ENCODE data around the gene MEF2C.

The MEF2C gene

GRCh38 chr5:88883059-88883835 is at the start of gene MEF2C:
Gene MEF2C (minus strand): TSS chr5:88883184. CDS start chr5:88823788, 59,396 bp downstream.
- TF ChIP-seq, protein P1, sequence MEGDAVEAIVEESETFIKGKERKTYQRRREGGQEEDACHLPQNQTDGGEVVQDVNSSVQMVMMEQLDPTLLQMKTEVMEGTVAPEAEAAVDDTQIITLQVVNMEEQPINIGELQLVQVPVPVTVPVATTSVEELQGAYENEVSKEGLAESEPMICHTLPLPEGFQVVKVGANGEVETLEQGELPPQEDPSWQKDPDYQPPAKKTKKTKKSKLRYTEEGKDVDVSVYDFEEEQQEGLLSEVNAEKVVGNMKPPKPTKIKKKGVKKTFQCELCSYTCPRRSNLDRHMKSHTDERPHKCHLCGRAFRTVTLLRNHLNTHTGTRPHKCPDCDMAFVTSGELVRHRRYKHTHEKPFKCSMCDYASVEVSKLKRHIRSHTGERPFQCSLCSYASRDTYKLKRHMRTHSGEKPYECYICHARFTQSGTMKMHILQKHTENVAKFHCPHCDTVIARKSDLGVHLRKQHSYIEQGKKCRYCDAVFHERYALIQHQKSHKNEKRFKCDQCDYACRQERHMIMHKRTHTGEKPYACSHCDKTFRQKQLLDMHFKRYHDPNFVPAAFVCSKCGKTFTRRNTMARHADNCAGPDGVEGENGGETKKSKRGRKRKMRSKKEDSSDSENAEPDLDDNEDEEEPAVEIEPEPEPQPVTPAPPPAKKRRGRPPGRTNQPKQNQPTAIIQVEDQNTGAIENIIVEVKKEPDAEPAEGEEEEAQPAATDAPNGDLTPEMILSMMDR (IDR thresholded peaks at IDR 0.05): no peak
- Histone ChIP-seq H3K36me3 (no peaks in the 10 kb centered on the region), H3K4me3 (peak within 1 kb of the TSS; percentile 60 to 73), H3K27ac (peak within 1 kb of the TSS; percentile 93 to 97), H3K27me3 (no peaks in the 10 kb centered on the region), H3K4me1 (peaks cover 0 to 42% (median 5%) of the 10 kb centered on the region in 4 donors), H3K9me3 (no peaks in the 10 kb centered on the region)
- intact Hi-C loops (cut with DNase I; ENCODE audit: low total_unique reads): loop anchor here (2.0 to 10.0 kb wide), 3 partner anchors 56 to 150 kb away; no protein-coding TSS in a partner anchor
- DNase-seq: peak; percentile 77 to 91

GRCh38 chr5:88932541-88932940 is 49.6 kb upstream of the MEF2C start:
- intact Hi-C loops (cut with DNase I; ENCODE audit: low total_unique reads): no loop called here
- DNase-seq: no peak
- TF ChIP-seq, protein P1 (IDR thresholded peaks at IDR 0.05): no peak

DNA sequence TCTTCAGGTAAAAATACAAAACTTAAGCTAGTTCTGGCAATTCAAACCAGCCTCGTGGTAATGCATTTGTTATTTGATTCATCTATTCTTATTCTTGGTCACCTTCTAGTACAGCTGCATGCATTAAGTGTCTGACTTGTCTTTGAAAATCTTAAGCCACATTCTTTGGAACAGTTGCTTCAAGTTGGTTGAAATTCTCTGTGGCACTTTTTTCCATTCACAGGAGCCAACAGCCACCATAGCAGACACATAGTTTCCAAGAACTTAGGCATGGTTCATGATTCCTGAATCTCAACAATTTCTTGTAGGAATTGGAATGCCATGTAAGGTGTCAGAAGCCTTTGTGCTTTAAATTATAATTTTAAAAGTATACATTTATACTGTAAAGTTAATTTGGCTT is 47.4 kb upstream of the MEF2C start:
- intact Hi-C loops (cut with DNase I; ENCODE audit: low total_unique reads): no loop called here
- DNase-seq: no peak
- no peaks in the 10 kb centered on the region for H3K9me3 ChIP-seq
- no peaks in the 10 kb centered on the region for H3K36me3 ChIP-seq
- peaks cover 0 to 6% (median 0%) of the 10 kb centered on the region in 4 donors for H3K4me1 ChIP-seq
- no peaks in the 10 kb centered on the region for H3K27me3 ChIP-seq
- no peak overlapping the region for H3K27ac ChIP-seq
- H3K4me3 ChIP-seq: no peak overlapping the region
- TF ChIP-seq, protein P1 (IDR thresholded peaks at IDR 0.05): no peak

More at GRCh38 chr5:88932541-88932940, 49.6 kb upstream of the MEF2C start:
- Histone ChIP-seq H3K27me3 (no peaks in the 10 kb centered on the region), H3K9me3 (no peaks in the 10 kb centered on the region), H3K4me1 (peaks cover 0 to 18% (median 0%) of the 10 kb centered on the region in 4 donors), H3K4me3 (no peak overlapping the region), H3K27ac (no peak overlapping the region), H3K36me3 (no peaks in the 10 kb centered on the region)

GRCh38 chr5:88929385-88929784 is 46.4 kb upstream of the MEF2C start:
- H3K9me3 ChIP-seq: no peaks in the 10 kb centered on the region
- no peak overlapping the region for H3K4me3 ChIP-seq
- peaks cover 0 to 6% (median 0%) of the 10 kb centered on the region in 4 donors for H3K4me1 ChIP-seq
- no peak overlapping the region for H3K27ac ChIP-seq
- intact Hi-C loops (cut with DNase I; ENCODE audit: low total_unique reads): no loop called here
- H3K27me3 ChIP-seq: no peaks in the 10 kb centered on the region
- no peaks in the 10 kb centered on the region for H3K36me3 ChIP-seq
- TF ChIP-seq, protein P1 (IDR thresholded peaks at IDR 0.05): no peak
- DNase-seq: no peak

GRCh38 chr5:88926774-88927173 is 43.8 kb upstream of the MEF2C start:
- H3K27me3 ChIP-seq: no peaks in the 10 kb centered on the region
- no peak overlapping the region for H3K27ac ChIP-seq
- intact Hi-C loops (cut with DNase I; ENCODE audit: low total_unique reads): no loop called here
- peaks cover 0 to 6% (median 0%) of the 10 kb centered on the region in 4 donors for H3K4me1 ChIP-seq
- TF ChIP-seq, protein P1 (IDR thresholded peaks at IDR 0.05): no peak
- no peaks in the 10 kb centered on the region for H3K9me3 ChIP-seq
- H3K4me3 ChIP-seq: no peak overlapping the region
- DNase-seq: no peak
- H3K36me3 ChIP-seq: no peaks in the 10 kb centered on the region
